ENCODE measurements around the gene GRID1.

DNA sequence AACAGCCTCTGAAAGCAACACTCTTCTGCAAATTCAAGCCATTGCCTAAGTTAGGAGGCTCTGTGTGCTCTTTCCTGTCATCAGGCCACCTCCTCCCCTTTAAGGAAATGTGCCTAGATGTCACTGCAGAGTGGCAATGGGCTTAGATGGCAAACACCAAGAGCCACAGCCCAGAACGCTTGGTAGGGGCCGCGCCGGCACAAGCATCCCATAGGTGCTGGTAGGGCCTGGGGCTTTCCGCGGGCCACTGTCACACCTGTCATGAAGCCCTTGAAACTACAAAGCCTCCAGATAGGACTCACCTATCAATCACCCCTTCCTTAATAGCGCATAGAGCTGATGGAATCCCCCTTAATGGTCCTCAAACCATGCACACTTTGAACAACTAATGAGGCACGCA, 299.9 kb downstream of the GRID1 start:
- no peak for TF ChIP-seq ZNF274 (IDR thresholded peaks at IDR 0.05; ENCODE audit: low read length)
- TF ChIP-seq ZNF274 (tag by site-specific recombination; IDR thresholded peaks at IDR 0.05; ENCODE audit: borderline replicate concordance), result no peak
- no peak for TF ChIP-seq ZNF121 (tag by site-specific recombination; IDR thresholded peaks at IDR 0.05)
- TF ChIP-seq, protein P1, sequence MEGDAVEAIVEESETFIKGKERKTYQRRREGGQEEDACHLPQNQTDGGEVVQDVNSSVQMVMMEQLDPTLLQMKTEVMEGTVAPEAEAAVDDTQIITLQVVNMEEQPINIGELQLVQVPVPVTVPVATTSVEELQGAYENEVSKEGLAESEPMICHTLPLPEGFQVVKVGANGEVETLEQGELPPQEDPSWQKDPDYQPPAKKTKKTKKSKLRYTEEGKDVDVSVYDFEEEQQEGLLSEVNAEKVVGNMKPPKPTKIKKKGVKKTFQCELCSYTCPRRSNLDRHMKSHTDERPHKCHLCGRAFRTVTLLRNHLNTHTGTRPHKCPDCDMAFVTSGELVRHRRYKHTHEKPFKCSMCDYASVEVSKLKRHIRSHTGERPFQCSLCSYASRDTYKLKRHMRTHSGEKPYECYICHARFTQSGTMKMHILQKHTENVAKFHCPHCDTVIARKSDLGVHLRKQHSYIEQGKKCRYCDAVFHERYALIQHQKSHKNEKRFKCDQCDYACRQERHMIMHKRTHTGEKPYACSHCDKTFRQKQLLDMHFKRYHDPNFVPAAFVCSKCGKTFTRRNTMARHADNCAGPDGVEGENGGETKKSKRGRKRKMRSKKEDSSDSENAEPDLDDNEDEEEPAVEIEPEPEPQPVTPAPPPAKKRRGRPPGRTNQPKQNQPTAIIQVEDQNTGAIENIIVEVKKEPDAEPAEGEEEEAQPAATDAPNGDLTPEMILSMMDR (tag by site-specific recombination; IDR thresholded peaks at IDR 0.05), result no peak
- TF ChIP-seq, protein P2, sequence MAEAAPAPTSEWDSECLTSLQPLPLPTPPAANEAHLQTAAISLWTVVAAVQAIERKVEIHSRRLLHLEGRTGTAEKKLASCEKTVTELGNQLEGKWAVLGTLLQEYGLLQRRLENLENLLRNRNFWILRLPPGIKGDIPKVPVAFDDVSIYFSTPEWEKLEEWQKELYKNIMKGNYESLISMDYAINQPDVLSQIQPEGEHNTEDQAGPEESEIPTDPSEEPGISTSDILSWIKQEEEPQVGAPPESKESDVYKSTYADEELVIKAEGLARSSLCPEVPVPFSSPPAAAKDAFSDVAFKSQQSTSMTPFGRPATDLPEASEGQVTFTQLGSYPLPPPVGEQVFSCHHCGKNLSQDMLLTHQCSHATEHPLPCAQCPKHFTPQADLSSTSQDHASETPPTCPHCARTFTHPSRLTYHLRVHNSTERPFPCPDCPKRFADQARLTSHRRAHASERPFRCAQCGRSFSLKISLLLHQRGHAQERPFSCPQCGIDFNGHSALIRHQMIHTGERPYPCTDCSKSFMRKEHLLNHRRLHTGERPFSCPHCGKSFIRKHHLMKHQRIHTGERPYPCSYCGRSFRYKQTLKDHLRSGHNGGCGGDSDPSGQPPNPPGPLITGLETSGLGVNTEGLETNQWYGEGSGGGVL (tag by site-specific recombination; IDR thresholded peaks at IDR 0.05), result no peak
